Bronchial epithelial cell (primary cell): ENCODE measurements around the gene CFL2. TPM values are rescaled to one million over a fixed set of nuclear protein-coding genes. Genes with fewer than 3 reads are reported as not detected.
A peak's percentile ranks its signal among the peaks of the same experiment; 100 is the strongest.

Experiments used
- DNase-seq: peaks from one replicate; pipeline ENCODE4 v3.0.0-alpha.2; 2010; ENCODE audit warnings: low read depth
- FAIRE-seq: peaks from 2 replicates; lab custom pipeline; 2011; peaks lifted over from hg19 to GRCh38; lab: Jason Lieb, UNC
- H3K27me3 ChIP-seq: 2 replicates; pipeline ENCODE4 v1.5.1; 2011; ENCODE audit warnings: low read length; ENCODE audit not compliant: control insufficient read depth, insufficient read depth
- H3K36me3 ChIP-seq: 2 replicates; pipeline ENCODE4 v1.5.1; 2011; ENCODE audit warnings: low read length; ENCODE audit not compliant: control insufficient read depth, insufficient read depth
- H3K4me3 ChIP-seq: 2 replicates; pipeline ENCODE4 v1.5.1; 2011; ENCODE audit warnings: mild to moderate bottlenecking, low read depth, low read length, control low read depth
- total RNA-seq: library from RNA; depleted of rRNA; stranded (reverse); fragments of >200 nt; gene quantifications from 2 replicates; pipeline ENCODE4 v1.2.1, GENCODE V29; 2014
- TF ChIP-seq, protein P1 (sequence below): IDR thresholded peaks from 2 replicates; pipeline ENCODE4 v1.5.1; 2011; ENCODE audit warnings: mild to moderate bottlenecking, moderate library complexity, low read length, control low read depth, inconsistent platforms; ENCODE audit not compliant: insufficient read depth, severe bottlenecking

Gene CFL2
- total RNA-seq, 1 donor from 2014 or later: 17.9 TPM

GRCh38 chr14:34668111-34668510, 46.3 kb downstream of the CFL2 start:
- FAIRE-seq (no peak), DNase-seq (no peak)
- no peak overlapping the region for H3K4me3 ChIP-seq
- H3K36me3 ChIP-seq: no peaks in the 10 kb centered on the region
- H3K27me3 ChIP-seq: no peaks in the 10 kb centered on the region
- TF ChIP-seq, protein P1, sequence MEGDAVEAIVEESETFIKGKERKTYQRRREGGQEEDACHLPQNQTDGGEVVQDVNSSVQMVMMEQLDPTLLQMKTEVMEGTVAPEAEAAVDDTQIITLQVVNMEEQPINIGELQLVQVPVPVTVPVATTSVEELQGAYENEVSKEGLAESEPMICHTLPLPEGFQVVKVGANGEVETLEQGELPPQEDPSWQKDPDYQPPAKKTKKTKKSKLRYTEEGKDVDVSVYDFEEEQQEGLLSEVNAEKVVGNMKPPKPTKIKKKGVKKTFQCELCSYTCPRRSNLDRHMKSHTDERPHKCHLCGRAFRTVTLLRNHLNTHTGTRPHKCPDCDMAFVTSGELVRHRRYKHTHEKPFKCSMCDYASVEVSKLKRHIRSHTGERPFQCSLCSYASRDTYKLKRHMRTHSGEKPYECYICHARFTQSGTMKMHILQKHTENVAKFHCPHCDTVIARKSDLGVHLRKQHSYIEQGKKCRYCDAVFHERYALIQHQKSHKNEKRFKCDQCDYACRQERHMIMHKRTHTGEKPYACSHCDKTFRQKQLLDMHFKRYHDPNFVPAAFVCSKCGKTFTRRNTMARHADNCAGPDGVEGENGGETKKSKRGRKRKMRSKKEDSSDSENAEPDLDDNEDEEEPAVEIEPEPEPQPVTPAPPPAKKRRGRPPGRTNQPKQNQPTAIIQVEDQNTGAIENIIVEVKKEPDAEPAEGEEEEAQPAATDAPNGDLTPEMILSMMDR: no peak

- Histone ChIP-seq H3K36me3 (no peaks in the 10 kb centered on the region), H3K27me3 (no peaks in the 10 kb centered on the region), H3K4me3 (no peak overlapping the region)
- TF ChIP-seq, protein P1: no peak
- DNase-seq (no peak), FAIRE-seq (no peak)
Measured at GRCh38 chr14:34667007-34667406, 47.4 kb downstream of the CFL2 start.

GRCh38 chr14:34665785-34666435, 48.5 kb downstream of the CFL2 start:
- no peaks in the 10 kb centered on the region for H3K27me3 ChIP-seq
- no peak overlapping the region for H3K4me3 ChIP-seq
- TF ChIP-seq, protein P1: no peak
- peak; percentile 84 for DNase-seq
- H3K36me3 ChIP-seq: no peaks in the 10 kb centered on the region
- FAIRE-seq: no peak

DNA sequence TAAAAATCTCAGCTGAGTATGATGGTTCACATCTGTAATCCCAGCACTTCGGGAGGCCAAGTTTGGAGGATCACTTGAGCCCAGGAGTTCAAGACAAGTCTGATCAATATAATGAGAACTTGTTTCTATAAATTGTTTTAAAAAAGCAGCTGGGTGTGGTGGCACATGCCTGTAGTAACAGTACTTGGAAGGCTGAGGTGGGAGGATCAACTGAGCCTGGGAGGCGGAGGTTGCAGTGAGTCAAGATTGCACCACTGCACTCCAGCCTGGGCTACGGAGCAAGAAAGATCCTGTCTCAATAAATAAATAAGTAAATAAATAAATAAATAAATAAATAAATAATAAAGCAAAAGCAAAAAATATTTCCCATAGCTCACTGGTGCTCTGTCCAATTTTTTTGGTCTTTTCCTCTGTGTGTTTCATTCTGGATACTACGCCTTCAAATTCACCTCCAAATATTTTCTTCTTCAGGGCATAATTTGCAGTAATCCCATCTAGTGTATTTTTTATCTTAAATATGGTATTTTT, 51.8 kb downstream of the CFL2 start:
- FAIRE-seq (no peak), DNase-seq (peak; percentile 63)
- no peaks in the 10 kb centered on the region for H3K27me3 ChIP-seq
- H3K4me3 ChIP-seq: no peak overlapping the region
- TF ChIP-seq, protein P1: no peak
- H3K36me3 ChIP-seq: no peaks in the 10 kb centered on the region

DNA sequence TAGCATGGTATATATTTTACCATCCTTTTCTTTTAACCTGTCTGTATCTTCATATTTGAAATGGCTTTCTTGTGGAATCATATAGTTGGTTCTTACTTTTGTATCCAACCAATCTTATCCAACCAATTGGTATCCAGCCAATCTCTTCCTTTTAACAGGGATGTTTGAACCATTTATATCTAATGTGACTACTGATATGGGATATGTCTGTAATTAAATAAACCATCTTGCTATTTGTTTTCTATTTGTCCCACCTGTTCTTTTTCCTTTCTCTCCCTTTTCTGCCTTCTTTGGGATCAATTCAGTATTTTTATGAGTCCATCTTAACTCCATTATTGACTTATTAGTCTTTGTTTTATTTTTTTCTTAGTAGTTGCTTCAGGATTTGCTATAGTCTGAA, 53.6 kb downstream of the CFL2 start:
- Histone ChIP-seq H3K36me3 (no peaks in the 10 kb centered on the region), H3K4me3 (no peak overlapping the region), H3K27me3 (no peaks in the 10 kb centered on the region)
- DNase-seq: no peak
- TF ChIP-seq, protein P1: no peak
- no peak for FAIRE-seq

Other genes starting within 250 kb of the CFL2 start
- gene EAPP, start 174.9 kb downstream of the CFL2 start, total RNA-seq: 48.4 and 65.4 TPM in 2 replicates
- 97.3 and 146 TPM in 2 replicates for gene SNX6, start 84.4 kb downstream of the CFL2 start, total RNA-seq
- gene BAZ1A, start 160.8 kb upstream of the CFL2 start, total RNA-seq: 34.6 and 35.0 TPM in 2 replicates